IMR-90 (cell line): ENCODE results near the gene NDUFV2.
"Not testable (repeated sequence)": the region's sequence is repeated elsewhere in the genome, so short reads cannot be mapped to it uniquely, and the experiment has no call there.

Experiments
- MXI1 ChIP-seq: IDR thresholded peaks from 2 replicates; pipeline ENCODE4 v1.6.1; 2012; ENCODE audit warnings: low read depth, mild to moderate bottlenecking, low read length, moderate library complexity, borderline replicate concordance
- POLR2A ChIP-seq: IDR thresholded peaks from 2 replicates; pipeline ENCODE4 v1.6.1; 2012; ENCODE audit warnings: mild to moderate bottlenecking, low read depth, low read length
- RAD21 ChIP-seq: IDR thresholded peaks from 2 replicates; pipeline ENCODE4 v1.6.1; 2012; ENCODE audit warnings: low read length, improper control_type of control experiment
- TF ChIP-seq, protein P1 (sequence below): conservative IDR thresholded peaks from 2 replicates; pipeline ENCODE4 v1.5.1; 2012; ENCODE audit warnings: mild to moderate bottlenecking, low read depth, low read length, improper control_type of control experiment
- TF ChIP-seq, protein P2 (sequence below): fragments of 150-350 bp; IDR thresholded peaks from 2 replicates; pipeline ENCODE4 v1.6.1; 2017; ENCODE audit warnings: mild to moderate bottlenecking, antibody characterized with exemption, low read length, low read depth

DNA sequence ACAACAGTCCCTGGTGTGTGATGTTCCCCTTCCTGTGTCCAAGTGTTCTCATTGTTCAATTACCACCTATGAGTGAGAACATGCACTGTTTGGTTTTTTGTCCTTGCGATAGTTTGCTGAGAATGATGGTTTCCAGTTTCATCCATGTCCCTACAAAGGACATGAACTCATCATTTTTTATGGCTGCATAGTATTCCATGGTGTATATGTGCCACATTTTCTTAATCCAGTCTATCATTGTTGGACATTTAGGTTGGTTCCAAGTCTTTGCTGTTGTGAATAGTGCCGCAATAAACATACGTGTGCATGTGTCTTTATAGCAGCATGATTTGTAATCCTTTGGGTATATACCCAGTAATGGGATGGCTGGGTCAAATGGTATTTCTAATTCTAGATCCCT lies 63.4 kb downstream of the NDUFV2 start:
- TF ChIP-seq, protein P1, sequence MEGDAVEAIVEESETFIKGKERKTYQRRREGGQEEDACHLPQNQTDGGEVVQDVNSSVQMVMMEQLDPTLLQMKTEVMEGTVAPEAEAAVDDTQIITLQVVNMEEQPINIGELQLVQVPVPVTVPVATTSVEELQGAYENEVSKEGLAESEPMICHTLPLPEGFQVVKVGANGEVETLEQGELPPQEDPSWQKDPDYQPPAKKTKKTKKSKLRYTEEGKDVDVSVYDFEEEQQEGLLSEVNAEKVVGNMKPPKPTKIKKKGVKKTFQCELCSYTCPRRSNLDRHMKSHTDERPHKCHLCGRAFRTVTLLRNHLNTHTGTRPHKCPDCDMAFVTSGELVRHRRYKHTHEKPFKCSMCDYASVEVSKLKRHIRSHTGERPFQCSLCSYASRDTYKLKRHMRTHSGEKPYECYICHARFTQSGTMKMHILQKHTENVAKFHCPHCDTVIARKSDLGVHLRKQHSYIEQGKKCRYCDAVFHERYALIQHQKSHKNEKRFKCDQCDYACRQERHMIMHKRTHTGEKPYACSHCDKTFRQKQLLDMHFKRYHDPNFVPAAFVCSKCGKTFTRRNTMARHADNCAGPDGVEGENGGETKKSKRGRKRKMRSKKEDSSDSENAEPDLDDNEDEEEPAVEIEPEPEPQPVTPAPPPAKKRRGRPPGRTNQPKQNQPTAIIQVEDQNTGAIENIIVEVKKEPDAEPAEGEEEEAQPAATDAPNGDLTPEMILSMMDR, result not testable (repeated sequence)
- TF ChIP-seq RAD21, POLR2A, MXI1: not testable (repeated sequence)
- TF ChIP-seq, protein P2, sequence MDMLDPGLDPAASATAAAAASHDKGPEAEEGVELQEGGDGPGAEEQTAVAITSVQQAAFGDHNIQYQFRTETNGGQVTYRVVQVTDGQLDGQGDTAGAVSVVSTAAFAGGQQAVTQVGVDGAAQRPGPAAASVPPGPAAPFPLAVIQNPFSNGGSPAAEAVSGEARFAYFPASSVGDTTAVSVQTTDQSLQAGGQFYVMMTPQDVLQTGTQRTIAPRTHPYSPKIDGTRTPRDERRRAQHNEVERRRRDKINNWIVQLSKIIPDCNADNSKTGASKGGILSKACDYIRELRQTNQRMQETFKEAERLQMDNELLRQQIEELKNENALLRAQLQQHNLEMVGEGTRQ, result not testable (repeated sequence)
